Panc1 (cell line): Measurements from ENCODE around the gene FAM81B.

Experiments
- POLR2AphosphoS5 ChIP-seq: IDR thresholded peaks from 2 replicates; pipeline ENCODE4 v1.6.1; 2012; ENCODE audit warnings: mild to moderate bottlenecking, low read depth, low read length, moderate library complexity
- TCF7L2 ChIP-seq: IDR thresholded peaks from 2 replicates; pipeline ENCODE4 v1.6.1; 2011; ENCODE audit warnings: mild to moderate bottlenecking, low read depth, low read length, inconsistent platforms
- TF ChIP-seq, protein P1 (sequence below): fragments of 450-650 bp; IDR thresholded peaks from 2 replicates; pipeline ENCODE4 v1.5.1; 2017; ENCODE audit warnings: mild to moderate bottlenecking

DNA sequence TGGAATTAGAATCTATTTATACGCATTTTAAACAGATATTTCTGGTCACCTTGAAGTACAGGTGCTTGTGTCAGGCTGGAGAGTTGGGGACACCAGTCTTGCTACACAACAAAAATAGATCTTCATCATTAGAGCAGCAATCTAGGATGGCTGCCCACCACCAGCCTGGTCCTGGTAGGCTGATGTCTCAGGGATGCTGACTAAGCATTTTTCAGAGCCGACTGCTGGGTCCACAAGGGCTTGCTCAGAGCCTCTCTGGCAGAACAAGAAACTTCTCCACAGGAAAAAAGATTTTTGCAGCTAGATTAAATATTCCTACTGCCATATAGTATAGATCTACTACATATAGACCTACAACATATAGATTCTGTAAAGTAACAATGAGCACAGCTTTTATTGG is 12.0 kb upstream of the FAM81B start:
- TF ChIP-seq, protein P1, sequence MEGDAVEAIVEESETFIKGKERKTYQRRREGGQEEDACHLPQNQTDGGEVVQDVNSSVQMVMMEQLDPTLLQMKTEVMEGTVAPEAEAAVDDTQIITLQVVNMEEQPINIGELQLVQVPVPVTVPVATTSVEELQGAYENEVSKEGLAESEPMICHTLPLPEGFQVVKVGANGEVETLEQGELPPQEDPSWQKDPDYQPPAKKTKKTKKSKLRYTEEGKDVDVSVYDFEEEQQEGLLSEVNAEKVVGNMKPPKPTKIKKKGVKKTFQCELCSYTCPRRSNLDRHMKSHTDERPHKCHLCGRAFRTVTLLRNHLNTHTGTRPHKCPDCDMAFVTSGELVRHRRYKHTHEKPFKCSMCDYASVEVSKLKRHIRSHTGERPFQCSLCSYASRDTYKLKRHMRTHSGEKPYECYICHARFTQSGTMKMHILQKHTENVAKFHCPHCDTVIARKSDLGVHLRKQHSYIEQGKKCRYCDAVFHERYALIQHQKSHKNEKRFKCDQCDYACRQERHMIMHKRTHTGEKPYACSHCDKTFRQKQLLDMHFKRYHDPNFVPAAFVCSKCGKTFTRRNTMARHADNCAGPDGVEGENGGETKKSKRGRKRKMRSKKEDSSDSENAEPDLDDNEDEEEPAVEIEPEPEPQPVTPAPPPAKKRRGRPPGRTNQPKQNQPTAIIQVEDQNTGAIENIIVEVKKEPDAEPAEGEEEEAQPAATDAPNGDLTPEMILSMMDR, result no peak
- no peak for TF ChIP-seq TCF7L2
- TF ChIP-seq POLR2AphosphoS5, result no peak
